Keratinocyte (primary cell): ENCODE results near the gene CYB5A. TPM values are rescaled to one million over a fixed set of nuclear protein-coding genes. Genes with fewer than 3 reads are reported as not detected.

ENCODE experiments used
- DNase-seq: peaks from one replicate; pipeline ENCODE4 v3.0.0-alpha.2; 2011; ENCODE audit warnings: low read depth, missing footprints, low spot score
- FAIRE-seq: peaks from 2 replicates; lab custom pipeline; 2011; peaks lifted over from hg19 to GRCh38; lab: Jason Lieb, UNC
- H2AFZ ChIP-seq: 2 replicates; pipeline ENCODE4 v1.6.0; 2012; ENCODE audit warnings: low read length, control low read depth, inconsistent platforms; ENCODE audit not compliant: control insufficient read depth
- H3K27ac ChIP-seq: 2 replicates; pipeline ENCODE4 v1.5.1; 2011; ENCODE audit warnings: low read length; ENCODE audit not compliant: control insufficient read depth, insufficient read depth
- H3K27me3 ChIP-seq: 3 replicates; pipeline ENCODE4 v1.6.0; 2011; ENCODE audit warnings: low read length; ENCODE audit not compliant: control insufficient read depth, insufficient read depth; ENCODE audit errors: extremely low read depth
- H3K36me3 ChIP-seq, 2 experiments: 2 replicates in 1 of 2; 3 replicates in 1 of 2; pipeline ENCODE4 v1.5.1; 2011; ENCODE audit warnings: low read length in 2 of 2, mild to moderate bottlenecking in 1 of 2; ENCODE audit not compliant: control insufficient read depth in 2 of 2, insufficient read depth in 2 of 2; ENCODE audit errors: extremely low read depth in 1 of 2
- H3K4me1 ChIP-seq: 3 replicates; pipeline ENCODE4 v1.5.1; 2011; ENCODE audit warnings: low read length; ENCODE audit not compliant: control insufficient read depth, insufficient read depth; ENCODE audit errors: extremely low read depth
- H3K4me2 ChIP-seq: 3 replicates; pipeline ENCODE4 v1.6.0; 2011; ENCODE audit warnings: low read depth, low read length; ENCODE audit not compliant: control insufficient read depth, insufficient read depth; ENCODE audit errors: extremely low read depth
- H3K4me3 ChIP-seq, 3 experiments: fragments of 200-600 bp in 1 of 3; sonication (generic) in 1 of 3; 2 replicates in 2 of 3; 3 replicates in 1 of 3; pipeline ENCODE4 v1.5.1; 2011 to 2016; ENCODE audit warnings: low read length in 3 of 3, mild to moderate bottlenecking in 3 of 3, control low read depth in 2 of 3, inconsistent platforms in 1 of 3, low read depth in 1 of 3, mixed read lengths in 1 of 3, mixed run types in 1 of 3, moderate library complexity in 1 of 3; ENCODE audit not compliant: control insufficient read depth in 2 of 3, insufficient read depth in 2 of 3; ENCODE audit errors: extremely low read depth in 1 of 3
- H3K79me2 ChIP-seq: 2 replicates; pipeline ENCODE4 v1.6.0; 2012; ENCODE audit warnings: low read length; ENCODE audit not compliant: control insufficient read depth, insufficient read depth
- H3K9ac ChIP-seq: 3 replicates; pipeline ENCODE4 v1.6.0; 2011; ENCODE audit warnings: low read length; ENCODE audit not compliant: control insufficient read depth, insufficient read depth; ENCODE audit errors: extremely low read depth
- H3K9me1 ChIP-seq: 3 replicates; pipeline ENCODE4 v1.6.0; 2011; ENCODE audit warnings: low read length; ENCODE audit not compliant: control insufficient read depth, insufficient read depth; ENCODE audit errors: extremely low read depth
- H3K9me3 ChIP-seq: 2 replicates; pipeline ENCODE4 v1.5.1; 2012; ENCODE audit warnings: low read depth, low read length; ENCODE audit not compliant: control insufficient read depth
- H4K20me1 ChIP-seq: 3 replicates; pipeline ENCODE4 v1.6.0; 2011; ENCODE audit warnings: low read length; ENCODE audit not compliant: control insufficient read depth, insufficient read depth; ENCODE audit errors: extremely low read depth
- CTCF ChIP-seq, 3 experiments: IDR thresholded peaks in 1 of 3; conservative IDR thresholded peaks in 1 of 3; optimal IDR thresholded peaks in 1 of 3; 2 replicates in 2 of 3; 3 replicates in 1 of 3; pipeline versions ENCODE3 to v1.5.1; 2011; ENCODE audit warnings: low read length in 3 of 3, mild to moderate bottlenecking in 3 of 3, moderate library complexity in 2 of 3, control low read depth in 1 of 3, inconsistent platforms in 1 of 3; ENCODE audit not compliant: insufficient read depth in 2 of 3; ENCODE audit errors: extremely low read depth in 1 of 3
- EZH2 ChIP-seq: IDR thresholded peaks from one replicate; pipeline ENCODE4 v1.6.1; 2012; ENCODE audit warnings: inconsistent platforms, mild to moderate bottlenecking, low read length, moderate library complexity
- dilution Hi-C: fragments of 300-500 bp; cut with MboI; formaldehyde crosslinking; loops from one replicate; pipeline ENCODE4 v1.7.0; 2020; ENCODE audit warnings: low sequenced_read_pairs; ENCODE audit not compliant: extremely low pct_ligation_motif_present
- polyA plus RNA-seq, 5 experiments: library from polyadenylated mRNA; depleted of rRNA in 3 of 5; stranded (reverse) in 3 of 5; stranded (forward) in 1 of 5; unstranded in 1 of 5; fragments of >200 nt; gene quantifications; 1 replicate in 1 of 5; 2 replicates in 3 of 5; 3 replicates in 1 of 5; pipeline versions ENCODE4 v1.2.1 to v1.2.3, GENCODE V29; 2011 to 2012; ENCODE audit warnings: missing spikeins in 2 of 5, low read depth in 1 of 5, low replicate concordance in 1 of 5

The CYB5A gene
- polyA plus RNA-seq, 1 donor (not counting 4 experiments of a cell fraction or from before 2014, with no cell fraction given), result 49.4 TPM

GRCh38 chr18:74261053-74261713, 30.6 kb downstream of the CYB5A start:
- H3K9me3 ChIP-seq, result no peaks in the 10 kb centered on the region
- TF ChIP-seq CTCF (optimal IDR thresholded peaks at IDR 0.05 in 1 of 3, IDR thresholded peaks at IDR 0.05 in 1 of 3, conservative IDR thresholded peaks at IDR 0.05 in 1 of 3; ENCODE audit: extremely low read depth in 1 of 3, insufficient read depth in 2 of 3, low read length in 3 of 3) (no peak), EZH2 (no peak)
- FAIRE-seq (no peak), DNase-seq (no peak)
- H3K4me3 ChIP-seq, result no peak overlapping the region
- H3K4me1 ChIP-seq, result no peaks in the 10 kb centered on the region
- H3K79me2 ChIP-seq, result no peaks in the 10 kb centered on the region
- no peaks in the 10 kb centered on the region for H3K27me3 ChIP-seq
- no peak overlapping the region for H2AFZ ChIP-seq
- no peak overlapping the region for H3K27ac ChIP-seq
- no peak overlapping the region for H3K9ac ChIP-seq
- H4K20me1 ChIP-seq, result no peaks in the 10 kb centered on the region
- no peak overlapping the region for H3K4me2 ChIP-seq
- dilution Hi-C loops, result no loop called here
- no peaks in the 10 kb centered on the region for H3K36me3 ChIP-seq
- no peaks in the 10 kb centered on the region for H3K9me1 ChIP-seq

- Histone ChIP-seq H3K79me2 (no peaks in the 10 kb centered on the region), H3K4me1 (no peaks in the 10 kb centered on the region), H3K4me3 (no peak overlapping the region), H3K9me1 (no peaks in the 10 kb centered on the region), H3K4me2 (no peak overlapping the region), H3K27me3 (no peaks in the 10 kb centered on the region), H3K27ac (no peak overlapping the region), H3K9me3 (no peaks in the 10 kb centered on the region), H3K36me3 (no peaks in the 10 kb centered on the region), H3K9ac (no peak overlapping the region), H4K20me1 (no peaks in the 10 kb centered on the region), H2AFZ (no peak overlapping the region)
- FAIRE-seq, result no peak
- no peak for DNase-seq
- dilution Hi-C loops, result no loop called here
- TF ChIP-seq CTCF (optimal IDR thresholded peaks at IDR 0.05 in 1 of 3, IDR thresholded peaks at IDR 0.05 in 1 of 3, conservative IDR thresholded peaks at IDR 0.05 in 1 of 3; ENCODE audit: extremely low read depth in 1 of 3, insufficient read depth in 2 of 3, low read length in 3 of 3) (no peak), EZH2 (no peak)
Measured at GRCh38 chr18:74259347-74259746, 32.4 kb downstream of the CYB5A start.
